ENCODE results near the gene PDHX.

DNA sequence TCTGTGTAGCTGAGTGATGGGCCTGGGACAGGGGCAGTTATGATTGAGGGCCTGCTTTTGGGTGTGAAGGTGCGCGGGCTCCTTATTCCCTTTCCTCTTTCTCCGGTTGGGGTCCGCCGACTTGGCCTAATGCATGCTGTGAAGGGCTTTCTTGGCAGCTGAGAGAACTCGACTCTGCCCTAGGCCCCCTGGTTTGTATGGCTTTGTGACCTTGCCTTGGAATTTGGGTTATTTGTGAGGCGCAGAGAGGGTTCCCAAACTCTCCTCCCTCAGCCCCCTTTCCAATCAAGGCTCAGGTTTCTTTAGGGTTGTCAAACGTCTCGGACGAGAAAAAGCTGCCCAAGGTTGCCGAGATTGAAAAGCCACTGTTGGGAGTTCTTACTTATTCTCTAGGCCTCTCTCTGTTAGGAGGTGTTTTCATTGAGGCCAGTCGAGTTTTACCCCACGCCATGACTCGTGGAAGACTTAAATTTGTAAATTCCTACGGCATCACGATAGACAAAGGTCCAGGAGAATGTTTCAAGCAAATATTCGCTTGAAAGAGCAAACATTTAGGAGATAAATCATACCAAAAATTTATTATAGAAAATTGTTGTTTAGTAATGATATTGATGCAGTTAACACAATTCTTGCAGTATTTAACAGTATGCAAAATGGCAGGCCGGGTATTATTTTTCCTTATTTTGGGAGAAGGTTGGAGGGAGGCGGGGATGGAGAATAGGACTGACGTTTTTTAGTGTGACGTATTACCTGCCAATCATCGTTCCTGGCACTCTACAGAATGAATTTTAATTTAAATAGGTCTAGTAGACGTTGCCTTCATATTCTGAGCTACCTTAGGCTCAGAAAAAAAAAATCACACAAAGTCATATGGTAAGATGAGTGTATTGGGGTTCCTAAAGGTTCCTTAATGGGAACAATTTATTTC lies 689 bp downstream of the PDHX start:
- TF ChIP-seq POLR2A (IDR thresholded peaks at IDR 0.05; ENCODE audit: low read depth, low read length) = no peak
- TF ChIP-seq RAD21 (IDR thresholded peaks at IDR 0.05; ENCODE audit: low read length) = no peak
- no peak for TF ChIP-seq CTCF (conservative IDR thresholded peaks at IDR 0.05; ENCODE audit: low read depth, low read length)
- no peak for TF ChIP-seq BHLHE40 (IDR thresholded peaks at IDR 0.05; ENCODE audit: low read depth, low read length)
- TF ChIP-seq RCOR1 (IDR thresholded peaks at IDR 0.05; ENCODE audit: insufficient replicate concordance, low read length) = no peak
- TF ChIP-seq CEBPB (IDR thresholded peaks at IDR 0.05; ENCODE audit: low read depth, low read length) = no peak
- TF ChIP-seq ELK1 (IDR thresholded peaks at IDR 0.05; ENCODE audit: borderline replicate concordance, low read depth, low read length) = no peak
- TF ChIP-seq, protein P1, sequence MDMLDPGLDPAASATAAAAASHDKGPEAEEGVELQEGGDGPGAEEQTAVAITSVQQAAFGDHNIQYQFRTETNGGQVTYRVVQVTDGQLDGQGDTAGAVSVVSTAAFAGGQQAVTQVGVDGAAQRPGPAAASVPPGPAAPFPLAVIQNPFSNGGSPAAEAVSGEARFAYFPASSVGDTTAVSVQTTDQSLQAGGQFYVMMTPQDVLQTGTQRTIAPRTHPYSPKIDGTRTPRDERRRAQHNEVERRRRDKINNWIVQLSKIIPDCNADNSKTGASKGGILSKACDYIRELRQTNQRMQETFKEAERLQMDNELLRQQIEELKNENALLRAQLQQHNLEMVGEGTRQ (IDR thresholded peaks at IDR 0.05; ENCODE audit: low read depth, low read length) = no peak
- no peak for TF ChIP-seq SMC3 (IDR thresholded peaks at IDR 0.05; ENCODE audit: low read depth, low read length)
